AG10803 (cell line): ENCODE measurements around the gene CALN1.

Experiments used
- DNase-seq: peaks from one replicate; pipeline ENCODE4 v3.0.0; 2010; ENCODE audit warnings: low read depth
- H3K4me3 ChIP-seq: 2 replicates; pipeline ENCODE4 v1.5.1; 2011; ENCODE audit warnings: mild to moderate bottlenecking, low read length, control low read depth
- TF ChIP-seq, protein P1 (sequence below): conservative IDR thresholded peaks from 2 replicates; pipeline ENCODE4 v1.5.1; 2011; ENCODE audit warnings: mild to moderate bottlenecking, low read length, control low read depth, inconsistent platforms

Gene CALN1

GRCh38 chr7:72235351-72235750 lies 176.8 kb downstream of the CALN1 start:
- no peak for DNase-seq
- H3K4me3 ChIP-seq: no peak overlapping the region
- TF ChIP-seq, protein P1, sequence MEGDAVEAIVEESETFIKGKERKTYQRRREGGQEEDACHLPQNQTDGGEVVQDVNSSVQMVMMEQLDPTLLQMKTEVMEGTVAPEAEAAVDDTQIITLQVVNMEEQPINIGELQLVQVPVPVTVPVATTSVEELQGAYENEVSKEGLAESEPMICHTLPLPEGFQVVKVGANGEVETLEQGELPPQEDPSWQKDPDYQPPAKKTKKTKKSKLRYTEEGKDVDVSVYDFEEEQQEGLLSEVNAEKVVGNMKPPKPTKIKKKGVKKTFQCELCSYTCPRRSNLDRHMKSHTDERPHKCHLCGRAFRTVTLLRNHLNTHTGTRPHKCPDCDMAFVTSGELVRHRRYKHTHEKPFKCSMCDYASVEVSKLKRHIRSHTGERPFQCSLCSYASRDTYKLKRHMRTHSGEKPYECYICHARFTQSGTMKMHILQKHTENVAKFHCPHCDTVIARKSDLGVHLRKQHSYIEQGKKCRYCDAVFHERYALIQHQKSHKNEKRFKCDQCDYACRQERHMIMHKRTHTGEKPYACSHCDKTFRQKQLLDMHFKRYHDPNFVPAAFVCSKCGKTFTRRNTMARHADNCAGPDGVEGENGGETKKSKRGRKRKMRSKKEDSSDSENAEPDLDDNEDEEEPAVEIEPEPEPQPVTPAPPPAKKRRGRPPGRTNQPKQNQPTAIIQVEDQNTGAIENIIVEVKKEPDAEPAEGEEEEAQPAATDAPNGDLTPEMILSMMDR: no peak

- no peak for DNase-seq
- no peak overlapping the region for H3K4me3 ChIP-seq
- TF ChIP-seq, protein P1: no peak
These were observed 178.1 kb downstream of the CALN1 start for GRCh38 chr7:72234086-72234485.

DNA sequence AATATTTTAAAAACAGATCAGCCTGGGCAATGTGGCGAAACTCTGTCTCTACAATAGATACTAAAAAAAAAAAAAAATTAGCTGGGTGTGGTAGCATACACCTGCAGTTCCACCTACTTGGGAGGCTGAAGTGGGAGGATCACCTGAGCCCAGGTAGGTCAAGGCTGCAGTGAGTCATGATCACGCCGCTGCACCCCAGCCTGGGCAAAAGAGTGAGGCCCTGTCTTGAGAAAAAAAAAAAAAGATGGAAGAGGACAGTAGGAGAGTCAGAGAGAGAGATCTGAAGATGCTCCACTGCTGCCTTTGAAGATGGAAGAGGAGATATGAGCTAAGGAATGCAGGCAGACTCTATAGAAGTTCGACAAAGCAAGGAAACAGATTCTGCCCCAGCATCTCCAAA lies 181.9 kb downstream of the CALN1 start:
- no peak for DNase-seq
- TF ChIP-seq, protein P1: no peak
- no peak overlapping the region for H3K4me3 ChIP-seq

DNA sequence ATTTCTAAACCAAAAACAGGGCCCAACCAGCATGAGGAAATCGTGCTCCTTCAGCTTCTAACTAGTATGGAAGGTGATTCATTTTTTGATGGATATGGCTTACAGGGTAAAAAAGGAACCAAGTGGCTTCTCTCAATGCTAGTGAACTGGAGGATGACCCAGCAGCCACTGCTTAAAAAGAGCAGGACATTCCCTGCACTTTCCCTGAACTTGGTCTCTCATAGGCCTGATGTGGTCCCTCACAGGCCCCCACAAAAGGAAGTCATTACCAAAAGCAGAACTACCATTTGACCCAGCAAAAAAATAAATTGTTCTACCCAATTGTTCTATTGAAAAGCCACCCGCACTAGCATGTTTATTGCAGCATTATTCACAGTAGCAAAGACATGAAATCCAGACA lies 188.8 kb downstream of the CALN1 start:
- no peak for DNase-seq
- TF ChIP-seq, protein P1: no peak
- H3K4me3 ChIP-seq: no peak overlapping the region

DNA sequence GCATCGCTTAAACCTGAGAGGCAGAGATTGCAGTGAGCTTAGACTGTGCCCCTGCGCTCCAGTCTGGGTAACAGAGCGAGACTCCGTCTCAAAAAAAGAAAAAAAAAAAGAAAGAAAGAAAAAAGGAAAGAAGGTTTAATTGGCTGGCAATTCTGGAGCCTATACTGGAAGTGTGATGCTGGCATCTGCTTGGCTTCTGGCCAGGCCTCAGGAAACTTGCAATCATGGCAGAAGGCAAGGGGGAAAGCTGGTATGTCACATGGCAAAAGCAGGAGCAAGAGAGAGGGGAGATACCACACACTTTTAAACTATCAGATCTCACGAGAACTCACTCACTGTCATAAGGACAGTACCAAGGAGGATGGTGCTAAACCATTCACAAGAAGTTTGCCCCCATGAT lies 190.0 kb downstream of the CALN1 start:
- no peak overlapping the region for H3K4me3 ChIP-seq
- TF ChIP-seq, protein P1: no peak
- no peak for DNase-seq

GRCh38 chr7:72219500-72219899 lies 192.6 kb downstream of the CALN1 start:
- TF ChIP-seq, protein P1: no peak
- H3K4me3 ChIP-seq: no peak overlapping the region
- no peak for DNase-seq

DNA sequence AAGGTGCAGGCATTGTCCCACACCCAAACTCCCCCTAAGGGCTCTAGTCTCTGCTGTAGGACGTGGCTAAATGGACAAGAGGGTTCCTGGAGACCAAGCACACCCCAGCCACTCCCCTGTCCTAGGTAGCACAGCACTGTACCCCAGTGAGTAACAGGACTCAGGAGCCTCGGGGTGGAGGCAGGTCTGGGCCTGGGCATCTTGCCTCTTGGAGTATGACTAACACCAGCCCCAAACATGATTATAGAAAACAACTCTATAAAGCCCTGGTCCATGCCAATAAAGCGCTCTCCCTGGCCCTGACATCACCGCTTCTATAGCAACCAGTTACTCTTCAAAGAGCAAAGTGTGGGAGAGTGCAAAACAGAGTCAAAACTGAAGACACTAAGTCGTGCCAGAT lies 195.0 kb downstream of the CALN1 start:
- TF ChIP-seq, protein P1: no peak
- no peak overlapping the region for H3K4me3 ChIP-seq
- DNase-seq: no peak
